K562 (cell line): ENCODE measurements around the gene MROH8. TPM values are rescaled to one million over a fixed set of nuclear protein-coding genes. Genes with fewer than 3 reads are reported as not detected.
A peak's percentile ranks its signal among the peaks of the same experiment; 100 is the strongest.

Experiments
- CEBPB ChIP-seq: fragments of 450-650 bp; IDR thresholded peaks from 2 replicates; pipeline ENCODE4 v1.6.1; 2016; ENCODE audit warnings: missing genetic modification characterization, missing compliant biosample characterization
- ELF1 ChIP-seq: fragments of 200-800 bp; sonication (Bioruptor generic); IDR thresholded peaks from 2 replicates; pipeline ENCODE4 v1.6.1; 2016; ENCODE audit warnings: missing genetic modification characterization, missing compliant biosample characterization
- ELF2 ChIP-seq: fragments of 250-450 bp; sonication (Bioruptor Pico); IDR thresholded peaks from 2 replicates; pipeline ENCODE4 v1.5.0; 2021; ENCODE audit warnings: mild to moderate bottlenecking
- JUND ChIP-seq, 2 experiments: IDR thresholded peaks; 2 replicates in 1 of 2; 3 replicates in 1 of 2; pipeline ENCODE4 v1.6.1; 2011; ENCODE audit warnings: borderline replicate concordance in 2 of 2, low read depth in 2 of 2, low read length in 2 of 2, improper control_type of control experiment in 1 of 2, missing biosample characterization in 1 of 2, missing genetic modification characterization in 1 of 2, missing genetic modification reagents in 1 of 2
- NFIX ChIP-seq: fragments of 250-450 bp; sonication (Bioruptor Pico); IDR thresholded peaks from 2 replicates; pipeline ENCODE4 v1.4.0; 2020; ENCODE audit warnings: low read depth, mild to moderate bottlenecking, moderate library complexity
- NONO ChIP-seq, 2 experiments: fragments of 200-400 bp in 1 of 2; fragments of 450-650 bp in 1 of 2; formaldehyde crosslinking in 1 of 2; IDR thresholded peaks; 2 replicates each; pipeline ENCODE4 v1.6.1; 2017; ENCODE audit warnings: low read depth in 2 of 2, mild to moderate bottlenecking in 2 of 2, moderate library complexity in 2 of 2, low read length in 1 of 2
- SIX5 ChIP-seq, 2 experiments: IDR thresholded peaks; 2 replicates each; pipeline ENCODE4 v1.6.1; 2011; ENCODE audit warnings: low read length in 2 of 2, borderline replicate concordance in 1 of 2, low read depth in 1 of 2, mild to moderate bottlenecking in 1 of 2, moderate library complexity in 1 of 2; ENCODE audit not compliant: insufficient read depth in 1 of 2
- SREBF1 ChIP-seq: fragments of 150-350 bp; IDR thresholded peaks from 2 replicates; pipeline ENCODE4 v1.6.1; 2014; ENCODE audit warnings: antibody characterized with exemption, low read depth, low read length, borderline replicate concordance
- TAF1 ChIP-seq: IDR thresholded peaks from 2 replicates; pipeline ENCODE4 v1.6.1; 2011; ENCODE audit warnings: mild to moderate bottlenecking, low read length, moderate library complexity; ENCODE audit not compliant: insufficient read depth, control insufficient read depth, severe bottlenecking; ENCODE audit errors: extremely low read depth
- XRCC5 ChIP-seq: fragments of 200-400 bp; formaldehyde crosslinking; IDR thresholded peaks from 2 replicates; pipeline ENCODE4 v1.6.1; 2017; ENCODE audit warnings: low read depth, mild to moderate bottlenecking, low read length
- ZNF785 ChIP-seq: fragments of 250-450 bp; sonication (Bioruptor Pico); IDR thresholded peaks from 2 replicates; pipeline ENCODE4 v1.4.0; 2020; ENCODE audit warnings: mild to moderate bottlenecking
- ZZZ3 ChIP-seq: fragments of 450-650 bp; IDR thresholded peaks from 2 replicates; pipeline ENCODE4 v1.6.1; 2016; ENCODE audit warnings: antibody characterized with exemption, mild to moderate bottlenecking, moderate library complexity
- polyA plus RNA-seq, 8 experiments: library from polyadenylated mRNA; depleted of rRNA in 4 of 8; stranded (reverse) in 5 of 8; unstranded in 3 of 8; fragments of >200 nt; fragmentation: Nextera tagmentation in 2 of 8; fragmentation: Illumina TruSeq in 1 of 8; extraction: Ambion mirVana in 2 of 8; extraction: Trizol in 1 of 8; gene quantifications; 2 replicates each; pipeline versions ENCODE4 v1.2.1 to v1.2.3, GENCODE V29; 2011 to 2014; ENCODE audit warnings: inconsistent platforms in 1 of 8, missing spikeins in 1 of 8
- total RNA-seq, 7 experiments: library from RNA; depleted of rRNA in 6 of 7; stranded (reverse); fragments of >200 nt in 6 of 7; fragmentation: Illumina TruSeq in 2 of 7; extraction: Trizol in 2 of 7; gene quantifications; 2 replicates each; pipeline versions ENCODE4 v1.2.1 to v1.2.3, GENCODE V29; 2011 to 2021; ENCODE audit warnings: low replicate concordance in 1 of 7
- TF ChIP-seq, protein P1 (sequence below): sonication (generic); formaldehyde crosslinking; IDR thresholded peaks from 2 replicates; pipeline ENCODE4 v1.8.0; 2022; ENCODE audit warnings: mild to moderate bottlenecking, low read depth, missing genetic modification reagents
- TF ChIP-seq, protein P2 (sequence below), 2 experiments: fragments of 450-650 bp; IDR thresholded peaks; 2 replicates each; pipeline ENCODE4 v1.6.1; 2016
- TF ChIP-seq, protein P3 (sequence below): fragments of 450-650 bp; IDR thresholded peaks from 2 replicates; pipeline ENCODE4 v1.6.1; 2017; ENCODE audit warnings: antibody characterized with exemption
- TF ChIP-seq, protein P4 (sequence below): sonication (generic); formaldehyde crosslinking; IDR thresholded peaks from 2 replicates; pipeline ENCODE4 v1.8.0; 2023; ENCODE audit warnings: mild to moderate bottlenecking, missing genetic modification reagents

Gene MROH8
- total and polyA plus RNA-seq, 9 of the 15 experiments (the other 6 are each of a cell fraction or from before 2014, with no cell fraction given), result 0.21 to 1.5 (median 0.78) TPM

DNA sequence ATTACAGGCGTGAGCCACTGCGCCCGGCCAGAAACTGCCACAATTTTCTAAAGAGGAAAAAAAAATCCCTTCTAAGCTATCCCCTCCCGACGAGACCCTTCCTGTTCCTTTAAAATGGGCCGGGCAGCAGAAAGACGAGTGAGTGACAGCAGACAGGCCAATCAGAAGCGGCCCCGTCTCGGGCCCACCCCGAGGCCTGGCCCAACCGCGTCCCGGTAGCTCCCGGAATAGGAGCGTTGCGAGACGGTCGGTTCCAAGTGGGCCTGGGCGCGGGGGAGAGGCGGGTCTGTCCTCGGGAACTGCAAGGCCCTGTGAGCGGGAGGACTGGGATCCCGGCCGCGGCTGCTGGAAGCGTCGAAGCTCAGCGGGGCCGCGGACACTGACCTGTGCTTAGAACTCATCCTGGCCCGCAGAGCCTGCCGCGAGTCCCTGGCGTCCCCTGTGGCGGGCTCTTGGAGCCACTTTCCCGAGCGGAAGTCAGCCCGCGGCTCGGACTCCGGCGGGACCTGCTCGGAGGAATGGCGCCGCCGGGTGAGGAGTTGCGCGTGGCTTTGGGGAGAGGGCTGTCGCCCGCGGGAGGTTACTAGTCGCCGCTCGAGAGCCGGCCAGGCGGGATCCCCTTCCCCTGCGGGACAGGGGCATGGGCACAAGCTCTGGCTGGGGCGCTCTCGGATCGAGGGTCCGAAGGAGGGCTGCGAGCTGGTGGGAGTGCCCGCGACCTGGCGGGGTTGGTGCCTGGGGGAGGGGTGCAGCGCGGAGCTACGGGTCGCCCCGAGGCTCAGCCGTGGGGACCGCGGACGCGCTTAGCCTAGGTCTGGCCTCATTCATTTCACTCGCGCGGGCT lies at the start of gene MROH8, which contains the start of gene RPN2 (continued):
- TF ChIP-seq, protein P1, sequence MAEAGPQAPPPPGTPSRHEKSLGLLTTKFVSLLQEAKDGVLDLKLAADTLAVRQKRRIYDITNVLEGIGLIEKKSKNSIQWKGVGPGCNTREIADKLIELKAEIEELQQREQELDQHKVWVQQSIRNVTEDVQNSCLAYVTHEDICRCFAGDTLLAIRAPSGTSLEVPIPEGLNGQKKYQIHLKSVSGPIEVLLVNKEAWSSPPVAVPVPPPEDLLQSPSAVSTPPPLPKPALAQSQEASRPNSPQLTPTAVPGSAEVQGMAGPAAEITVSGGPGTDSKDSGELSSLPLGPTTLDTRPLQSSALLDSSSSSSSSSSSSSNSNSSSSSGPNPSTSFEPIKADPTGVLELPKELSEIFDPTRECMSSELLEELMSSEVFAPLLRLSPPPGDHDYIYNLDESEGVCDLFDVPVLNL (CRISPR knock-in tag), result no peak; the same call in 1 of the 2 replicates
- TF ChIP-seq ELF1 (tag) (peak; percentile 88), ZZZ3 (peak; percentile 42; the same call in 1 of the 2 replicates), TAF1 (peak; percentile 82), SREBF1 (0 out of 2 replicates have a peak, but pooled peaks have one; percentile 54), JUND (IDR thresholded peaks at IDR 0.05; ENCODE audit: borderline replicate concordance, low read depth, low read length) (peak; percentile 93), JUND (tag; IDR thresholded peaks at IDR 0.05; ENCODE audit: borderline replicate concordance, low read depth, low read length) (no peak), NFIX (CRISPR knock-in tag) (no peak), ELF2 (peak; percentile 82), SIX5 (IDR thresholded peaks at IDR 0.05; ENCODE audit: borderline replicate concordance in 1 of 2, insufficient read depth in 1 of 2, low read depth in 1 of 2, low read length in 2 of 2) (peak; percentile 30 to 34; a peak in 2 of 4 replicates), ZNF785 (CRISPR knock-in tag) (no peak), XRCC5 (0 out of 2 replicates have a peak, but pooled peaks have one; percentile 37), CEBPB (tag) (0 out of 2 replicates have a peak, but pooled peaks have one; percentile 17), NONO (IDR thresholded peaks at IDR 0.05; ENCODE audit: low read depth in 2 of 2, low read length in 1 of 2) (peak; percentile 69 to 100; a peak in 3 of 4 replicates)
- TF ChIP-seq, protein P2, sequence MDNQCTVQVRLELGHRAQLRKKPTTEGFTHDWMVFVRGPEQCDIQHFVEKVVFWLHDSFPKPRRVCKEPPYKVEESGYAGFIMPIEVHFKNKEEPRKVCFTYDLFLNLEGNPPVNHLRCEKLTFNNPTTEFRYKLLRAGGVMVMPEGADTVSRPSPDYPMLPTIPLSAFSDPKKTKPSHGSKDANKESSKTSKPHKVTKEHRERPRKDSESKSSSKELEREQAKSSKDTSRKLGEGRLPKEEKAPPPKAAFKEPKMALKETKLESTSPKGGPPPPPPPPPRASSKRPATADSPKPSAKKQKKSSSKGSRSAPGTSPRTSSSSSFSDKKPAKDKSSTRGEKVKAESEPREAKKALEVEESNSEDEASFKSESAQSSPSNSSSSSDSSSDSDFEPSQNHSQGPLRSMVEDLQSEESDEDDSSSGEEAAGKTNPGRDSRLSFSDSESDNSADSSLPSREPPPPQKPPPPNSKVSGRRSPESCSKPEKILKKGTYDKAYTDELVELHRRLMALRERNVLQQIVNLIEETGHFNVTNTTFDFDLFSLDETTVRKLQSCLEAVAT (IDR thresholded peaks at IDR 0.05), result peak in 1 of 2 experiments; percentile 28; a peak in 1 of 4 replicates
- TF ChIP-seq, protein P3, sequence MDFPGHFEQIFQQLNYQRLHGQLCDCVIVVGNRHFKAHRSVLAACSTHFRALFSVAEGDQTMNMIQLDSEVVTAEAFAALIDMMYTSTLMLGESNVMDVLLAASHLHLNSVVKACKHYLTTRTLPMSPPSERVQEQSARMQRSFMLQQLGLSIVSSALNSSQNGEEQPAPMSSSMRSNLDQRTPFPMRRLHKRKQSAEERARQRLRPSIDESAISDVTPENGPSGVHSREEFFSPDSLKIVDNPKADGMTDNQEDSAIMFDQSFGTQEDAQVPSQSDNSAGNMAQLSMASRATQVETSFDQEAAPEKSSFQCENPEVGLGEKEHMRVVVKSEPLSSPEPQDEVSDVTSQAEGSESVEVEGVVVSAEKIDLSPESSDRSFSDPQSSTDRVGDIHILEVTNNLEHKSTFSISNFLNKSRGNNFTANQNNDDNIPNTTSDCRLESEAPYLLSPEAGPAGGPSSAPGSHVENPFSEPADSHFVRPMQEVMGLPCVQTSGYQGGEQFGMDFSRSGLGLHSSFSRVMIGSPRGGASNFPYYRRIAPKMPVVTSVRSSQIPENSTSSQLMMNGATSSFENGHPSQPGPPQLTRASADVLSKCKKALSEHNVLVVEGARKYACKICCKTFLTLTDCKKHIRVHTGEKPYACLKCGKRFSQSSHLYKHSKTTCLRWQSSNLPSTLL, result peak; percentile 82
- TF ChIP-seq, protein P4, sequence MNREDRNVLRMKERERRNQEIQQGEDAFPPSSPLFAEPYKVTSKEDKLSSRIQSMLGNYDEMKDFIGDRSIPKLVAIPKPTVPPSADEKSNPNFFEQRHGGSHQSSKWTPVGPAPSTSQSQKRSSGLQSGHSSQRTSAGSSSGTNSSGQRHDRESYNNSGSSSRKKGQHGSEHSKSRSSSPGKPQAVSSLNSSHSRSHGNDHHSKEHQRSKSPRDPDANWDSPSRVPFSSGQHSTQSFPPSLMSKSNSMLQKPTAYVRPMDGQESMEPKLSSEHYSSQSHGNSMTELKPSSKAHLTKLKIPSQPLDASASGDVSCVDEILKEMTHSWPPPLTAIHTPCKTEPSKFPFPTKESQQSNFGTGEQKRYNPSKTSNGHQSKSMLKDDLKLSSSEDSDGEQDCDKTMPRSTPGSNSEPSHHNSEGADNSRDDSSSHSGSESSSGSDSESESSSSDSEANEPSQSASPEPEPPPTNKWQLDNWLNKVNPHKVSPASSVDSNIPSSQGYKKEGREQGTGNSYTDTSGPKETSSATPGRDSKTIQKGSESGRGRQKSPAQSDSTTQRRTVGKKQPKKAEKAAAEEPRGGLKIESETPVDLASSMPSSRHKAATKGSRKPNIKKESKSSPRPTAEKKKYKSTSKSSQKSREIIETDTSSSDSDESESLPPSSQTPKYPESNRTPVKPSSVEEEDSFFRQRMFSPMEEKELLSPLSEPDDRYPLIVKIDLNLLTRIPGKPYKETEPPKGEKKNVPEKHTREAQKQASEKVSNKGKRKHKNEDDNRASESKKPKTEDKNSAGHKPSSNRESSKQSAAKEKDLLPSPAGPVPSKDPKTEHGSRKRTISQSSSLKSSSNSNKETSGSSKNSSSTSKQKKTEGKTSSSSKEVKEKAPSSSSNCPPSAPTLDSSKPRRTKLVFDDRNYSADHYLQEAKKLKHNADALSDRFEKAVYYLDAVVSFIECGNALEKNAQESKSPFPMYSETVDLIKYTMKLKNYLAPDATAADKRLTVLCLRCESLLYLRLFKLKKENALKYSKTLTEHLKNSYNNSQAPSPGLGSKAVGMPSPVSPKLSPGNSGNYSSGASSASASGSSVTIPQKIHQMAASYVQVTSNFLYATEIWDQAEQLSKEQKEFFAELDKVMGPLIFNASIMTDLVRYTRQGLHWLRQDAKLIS, result peak; percentile 73; the same call in 1 of the 2 replicates
